ENCODE measurements around the gene PRRC2C. TPM values are rescaled to one million over a fixed set of nuclear protein-coding genes. Genes with fewer than 3 reads are reported as not detected.

Gene PRRC2C
- total RNA-seq, 2 experiments from 2014 or later, result 73.5 to 191 TPM

GRCh38 chr1:171509191-171509590 lies 23.9 kb downstream of the PRRC2C start:
- no peak overlapping the region for H3K27ac ChIP-seq (ENCODE audit: low read depth, low read length, poor library complexity, severe bottlenecking)
- H3K36me3 ChIP-seq (ENCODE audit: insufficient read depth, low read length), result peaks cover 41% of the 10 kb centered on the region
- intact Hi-C loops (cut with micrococcal nuclease; ENCODE audit: unreplicated experiment), result no loop called here
- H3K79me2 ChIP-seq (ENCODE audit: insufficient read depth, low read depth, low read length), result peaks cover 100% of the 10 kb centered on the region
- peaks cover 12% of the 10 kb centered on the region for H3K4me1 ChIP-seq (ENCODE audit: insufficient read depth, low read length, poor library complexity, severe bottlenecking)
- TF ChIP-seq CTCF (conservative IDR thresholded peaks at IDR 0.05; ENCODE audit: low read length), result no peak
- TF ChIP-seq EZH2phosphoT487 (IDR thresholded peaks at IDR 0.05; ENCODE audit: borderline replicate concordance, low read depth, low read length), result no peak
- no peaks in the 10 kb centered on the region for H3K9me3 ChIP-seq (ENCODE audit: low read length)
- CTCF ChIA-PET (ENCODE audit: unreplicated experiment), result interaction anchor here (0.5 kb wide), 1 partner anchor 14 kb away, joined by 4 read pairs; no protein-coding TSS in a partner anchor
- no peak overlapping the region for H3K4me2 ChIP-seq (ENCODE audit: low read length)
- H3K4me3 ChIP-seq (ENCODE audit: low read depth, low read length, poor library complexity, severe bottlenecking), result no peak overlapping the region
- POLR2A ChIA-PET, result interaction anchor here (1.4 kb wide), 1 partner anchor 15 kb away, joined by 10 read pairs; no protein-coding TSS in a partner anchor
- no peak overlapping the region for H2AFZ ChIP-seq (ENCODE audit: low read length)
- BruUV-seq (replicated peaks), result no TSS peak
- H3K9me2 ChIP-seq (ENCODE audit: insufficient read depth, low read length), result no peaks in the 10 kb centered on the region
- DNase-seq (ENCODE audit: low spot score), result no peak
- H4K20me1 ChIP-seq (ENCODE audit: insufficient read depth, low read length), result peaks cover 86% of the 10 kb centered on the region

GRCh38 chr1:171513743-171514142 lies 28.4 kb downstream of the PRRC2C start:
- H3K4me2 ChIP-seq (ENCODE audit: low read length), result no peak overlapping the region
- H4K20me1 ChIP-seq (ENCODE audit: insufficient read depth, low read length), result peaks cover 53% of the 10 kb centered on the region
- H3K36me3 ChIP-seq (ENCODE audit: insufficient read depth, low read length), result peaks cover 72% of the 10 kb centered on the region

More at GRCh38 chr1:171513743-171514142, 28.4 kb downstream of the PRRC2C start:
- Histone ChIP-seq H3K79me2 (ENCODE audit: insufficient read depth, low read depth, low read length) (peaks cover 63% of the 10 kb centered on the region), H2AFZ (ENCODE audit: low read length) (no peak overlapping the region), H3K4me3 (ENCODE audit: low read depth, low read length, poor library complexity, severe bottlenecking) (no peak overlapping the region), H3K4me1 (ENCODE audit: insufficient read depth, low read length, poor library complexity, severe bottlenecking) (no peaks in the 10 kb centered on the region), H3K27ac (ENCODE audit: low read depth, low read length, poor library complexity, severe bottlenecking) (no peak overlapping the region), H3K9me3 (ENCODE audit: low read length) (no peaks in the 10 kb centered on the region), H3K9me2 (ENCODE audit: insufficient read depth, low read length) (no peaks in the 10 kb centered on the region)
- intact Hi-C loops (cut with micrococcal nuclease; ENCODE audit: unreplicated experiment), result no loop called here
- POLR2A ChIA-PET, result interaction anchor here (0.6 to 1.1 kb wide), 2 partner anchors 16 to 43 kb away, joined by 3 to 4 read pairs; no protein-coding TSS in a partner anchor
- DNase-seq (ENCODE audit: low spot score), result no peak
- BruUV-seq (replicated peaks), result no TSS peak
- CTCF ChIA-PET (ENCODE audit: unreplicated experiment), result no interaction called here
- TF ChIP-seq CTCF (conservative IDR thresholded peaks at IDR 0.05; ENCODE audit: low read length) (no peak), EZH2phosphoT487 (IDR thresholded peaks at IDR 0.05; ENCODE audit: borderline replicate concordance, low read depth, low read length) (no peak)

Data from OCI-LY7 (cell line).